Stimulated activated CD8-positive, alpha-beta memory T cell treated with anti-CD3 and anti-CD28 coated beads, Interleukin-12 subunit alpha, Interleukin-12 subunit beta, amount 100 ng/mL, for 24 hours (primary cell): ENCODE data around the gene CSNK1E.

ENCODE experiments used
- DNase-seq: peaks from one replicate; pipeline ENCODE4 v3.0.0-alpha.2; 2020; ENCODE audit errors: extremely low read depth

The CSNK1E gene

GRCh38 chr22:38249803-38250642 lies 67.2 kb downstream of the CSNK1E start:
- DNase-seq = no peak

- no peak for DNase-seq
Measured at GRCh38 chr22:38249301-38249700, 67.9 kb downstream of the CSNK1E start.

- no peak for DNase-seq
Measured at GRCh38 chr22:38248280-38248679, 69.0 kb downstream of the CSNK1E start.

- no peak for DNase-seq
Measured at GRCh38 chr22:38247713-38248112, 69.5 kb downstream of the CSNK1E start.

GRCh38 chr22:38246692-38247091 lies 70.5 kb downstream of the CSNK1E start:
- no peak for DNase-seq

- DNase-seq = no peak
Measured at GRCh38 chr22:38246046-38246658, 71.1 kb downstream of the CSNK1E start.

- no peak for DNase-seq
Measured at GRCh38 chr22:38244106-38244505, 73.1 kb downstream of the CSNK1E start.

- no peak for DNase-seq
Measured at GRCh38 chr22:38243007-38243765, 74.0 kb downstream of the CSNK1E start.

- DNase-seq = no peak
Measured at GRCh38 chr22:38240734-38241252, 76.4 kb downstream of the CSNK1E start.
